Measurements from ENCODE around the gene WEE1.

The WEE1 gene

GRCh38 chr11:9625728-9626127, 52.3 kb downstream of the WEE1 start:
- DNase-seq, result no peak

GRCh38 chr11:9626496-9627394, 53.3 kb downstream of the WEE1 start:
- no peak for DNase-seq

GRCh38 chr11:9629064-9629463, 55.6 kb downstream of the WEE1 start:
- DNase-seq, result no peak

DNA sequence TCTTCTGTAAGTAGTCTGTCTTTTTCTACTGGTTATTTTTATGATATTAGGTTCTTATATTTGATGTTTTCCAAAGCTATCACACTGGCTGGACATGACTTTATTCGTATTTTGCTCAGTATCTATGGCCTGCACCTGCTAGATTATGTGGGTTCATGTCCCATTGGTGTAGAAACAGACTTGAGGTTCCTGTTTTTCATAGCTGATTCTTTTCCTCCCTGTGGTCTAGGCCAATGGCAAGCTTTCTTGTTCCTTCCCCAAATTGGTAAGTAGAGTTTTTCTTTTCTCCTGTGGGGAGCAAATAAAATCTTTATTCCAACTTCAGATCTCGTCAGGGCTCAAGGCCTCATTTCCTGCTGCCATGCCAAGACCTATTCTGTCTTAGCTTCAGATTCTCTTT, 60.2 kb downstream of the WEE1 start:
- DNase-seq, result no peak

GRCh38 chr11:9636691-9637090, 63.2 kb downstream of the WEE1 start:
- no peak for DNase-seq

GRCh38 chr11:9639099-9639498, 65.6 kb downstream of the WEE1 start:
- DNase-seq, result no peak
